G401 (cell line): Measurements from ENCODE around the gene FAM81B. TPM values are rescaled to one million over a fixed set of nuclear protein-coding genes. Genes with fewer than 3 reads are reported as not detected.
"Not testable (repeated sequence)": the region's sequence is repeated elsewhere in the genome, so short reads cannot be mapped to it uniquely, and the experiment has no call there.

ENCODE experiments used
- DNase-seq: peaks from one replicate; pipeline ENCODE4 v3.0.0-alpha.2; 2015; ENCODE audit warnings: low spot score
- in situ Hi-C: cut with HindIII; loops from 2 replicates; pipeline ENCODE4 v1.10.0; 2016; ENCODE audit warnings: low sequenced_read_pairs, mixed read lengths
- total RNA-seq: library from RNA; depleted of rRNA; stranded (reverse); fragments of >200 nt; shearing (Covaris generic); gene quantifications from 2 replicates; pipeline ENCODE4 v1.2.3, GENCODE V29; 2014; rRNA removed

FAM81B gene
- total RNA-seq = not detected in 2 replicates

- no peak for DNase-seq
- in situ Hi-C loops = no loop called here
These were observed at the start of gene FAM81B for GRCh38 chr5:95390812-95391492. Gene FAM81B, plus strand, starts transcription at chr5:95391366. Its CDS starts 24 bp downstream, at chr5:95391390.

- in situ Hi-C loops, DNase-seq: not testable (repeated sequence)
These were observed 49.7 kb upstream of the FAM81B start for GRCh38 chr5:95341444-95341843.

- DNase-seq = peak; percentile 98
- in situ Hi-C loops = no loop called here
These were observed 43.6 kb upstream of the FAM81B start for GRCh38 chr5:95347506-95348120.

- no peak for DNase-seq
- in situ Hi-C loops = no loop called here
These were observed 40.5 kb upstream of the FAM81B start for GRCh38 chr5:95350631-95351030.

- peak; percentile 74 for DNase-seq
- in situ Hi-C loops = no loop called here
These were observed 38.5 kb upstream of the FAM81B start for GRCh38 chr5:95352691-95353090.

GRCh38 chr5:95358320-95358719 is 32.8 kb upstream of the FAM81B start:
- DNase-seq = no peak
- in situ Hi-C loops = no loop called here

- DNase-seq = no peak
- in situ Hi-C loops = no loop called here
These were observed 32.3 kb upstream of the FAM81B start for GRCh38 chr5:95358848-95359247.

- in situ Hi-C loops, DNase-seq: not testable (repeated sequence)
These were observed 30.5 kb upstream of the FAM81B start for GRCh38 chr5:95360667-95361066.

GRCh38 chr5:95365302-95366095 is 25.7 kb upstream of the FAM81B start:
- in situ Hi-C loops = no loop called here

GRCh38 chr5:95369782-95370181 is 21.4 kb upstream of the FAM81B start:
- no peak for DNase-seq
- in situ Hi-C loops = no loop called here

More at GRCh38 chr5:95365302-95366095, 25.7 kb upstream of the FAM81B start:
- DNase-seq = no peak

GRCh38 chr5:95374061-95374460 is 17.1 kb upstream of the FAM81B start:
- in situ Hi-C loops = no loop called here
- no peak for DNase-seq

- in situ Hi-C loops = no loop called here
- DNase-seq = no peak
These were observed 15.6 kb upstream of the FAM81B start for GRCh38 chr5:95375591-95375990.

GRCh38 chr5:95379133-95379532 is 12.0 kb upstream of the FAM81B start:
- in situ Hi-C loops = no loop called here
- DNase-seq = no peak

GRCh38 chr5:95380103-95380628 is 11.0 kb upstream of the FAM81B start:
- no peak for DNase-seq
- in situ Hi-C loops = no loop called here

- DNase-seq = no peak
- in situ Hi-C loops = no loop called here
These were observed 8.4 kb upstream of the FAM81B start for GRCh38 chr5:95382801-95383200.

GRCh38 chr5:95384485-95385213 is 6.5 kb upstream of the FAM81B start:
- in situ Hi-C loops = no loop called here

GRCh38 chr5:95385334-95385733 is 5.8 kb upstream of the FAM81B start:
- in situ Hi-C loops = no loop called here
- no peak for DNase-seq

More at GRCh38 chr5:95384485-95385213, 6.5 kb upstream of the FAM81B start:
- DNase-seq = no peak

- DNase-seq, in situ Hi-C loops: not testable (repeated sequence)
These were observed 799 bp downstream of the FAM81B start for GRCh38 chr5:95391965-95392364.

- in situ Hi-C loops = no loop called here
- peak; percentile 31 for DNase-seq
These were observed 1.5 kb downstream of the FAM81B start for GRCh38 chr5:95392593-95393182.
